SKM-1 (cell line): ENCODE data around the gene BTBD17.

Source experiments
- DNase-seq: peaks from one replicate; lab custom pipeline; 2025; ENCODE audit not compliant: unreplicated experiment; lab: John Stamatoyannopoulos, UW

Gene BTBD17

GRCh38 chr17:74389084-74389753 lies 27.6 kb upstream of the BTBD17 start:
- DNase-seq = no peak

GRCh38 chr17:74387365-74388218 lies 25.9 kb upstream of the BTBD17 start:
- no peak for DNase-seq

DNA sequence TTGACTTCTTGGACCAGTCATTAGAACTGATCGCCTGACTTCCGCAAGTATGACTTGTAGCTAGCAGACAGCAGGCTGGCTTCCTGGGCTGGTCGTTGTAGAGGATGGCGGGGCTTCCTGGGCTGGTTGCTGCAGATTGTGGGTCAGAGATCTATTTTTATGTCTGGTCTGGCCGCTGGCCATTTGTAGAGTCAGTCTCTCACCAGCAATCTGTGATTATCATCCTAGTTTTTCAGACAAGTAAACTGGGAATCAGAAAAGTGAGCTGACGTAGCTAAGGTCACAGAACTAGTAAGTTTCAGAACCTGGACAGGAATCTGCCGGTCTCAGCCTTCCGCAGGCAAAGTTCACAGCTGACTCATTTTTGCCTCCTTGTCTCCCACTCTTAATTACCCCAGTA lies 24.7 kb upstream of the BTBD17 start:
- no peak for DNase-seq

DNA sequence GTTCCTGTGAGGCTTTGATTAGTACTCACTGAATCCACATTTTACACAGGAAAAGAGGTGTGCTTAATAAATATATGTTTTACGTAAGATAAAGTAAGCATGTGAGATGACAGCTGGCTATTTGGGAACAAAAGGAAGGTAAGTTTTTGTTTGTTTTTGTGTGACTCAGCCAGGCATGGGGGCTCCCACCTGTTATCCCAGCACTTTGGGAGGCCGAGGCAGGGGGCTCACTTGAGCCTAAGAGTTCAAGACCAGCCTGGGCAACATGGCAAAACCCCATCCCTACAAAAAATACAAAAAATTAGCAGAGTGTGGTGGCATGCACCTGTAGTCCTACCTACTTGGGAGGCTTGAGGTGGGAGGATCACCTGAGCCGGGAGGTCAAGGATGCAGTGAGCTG lies 23.5 kb upstream of the BTBD17 start:
- no peak for DNase-seq

DNA sequence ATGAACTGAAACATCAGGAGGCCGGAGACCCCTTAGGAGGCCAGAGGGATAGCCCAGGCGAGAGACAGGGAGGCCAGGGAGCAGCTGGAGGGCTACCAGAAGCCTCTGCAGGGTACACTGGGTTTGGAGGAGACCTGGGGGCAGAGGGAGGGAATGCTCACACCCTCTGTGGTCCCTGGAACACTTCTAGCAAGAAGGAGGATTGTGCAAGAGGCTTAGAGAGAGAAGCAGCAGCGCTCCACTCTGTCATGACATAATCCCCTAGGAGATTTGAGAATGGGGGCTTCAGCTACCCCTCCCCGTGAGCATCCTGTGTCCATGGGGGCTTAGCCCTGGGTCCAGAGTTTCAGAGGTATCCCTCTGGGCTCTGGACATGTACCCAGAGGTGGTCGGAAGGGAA lies 21.5 kb upstream of the BTBD17 start:
- DNase-seq = peak; percentile 19

- no peak for DNase-seq
These were observed 19.5 kb upstream of the BTBD17 start for GRCh38 chr17:74380959-74381808.

DNA sequence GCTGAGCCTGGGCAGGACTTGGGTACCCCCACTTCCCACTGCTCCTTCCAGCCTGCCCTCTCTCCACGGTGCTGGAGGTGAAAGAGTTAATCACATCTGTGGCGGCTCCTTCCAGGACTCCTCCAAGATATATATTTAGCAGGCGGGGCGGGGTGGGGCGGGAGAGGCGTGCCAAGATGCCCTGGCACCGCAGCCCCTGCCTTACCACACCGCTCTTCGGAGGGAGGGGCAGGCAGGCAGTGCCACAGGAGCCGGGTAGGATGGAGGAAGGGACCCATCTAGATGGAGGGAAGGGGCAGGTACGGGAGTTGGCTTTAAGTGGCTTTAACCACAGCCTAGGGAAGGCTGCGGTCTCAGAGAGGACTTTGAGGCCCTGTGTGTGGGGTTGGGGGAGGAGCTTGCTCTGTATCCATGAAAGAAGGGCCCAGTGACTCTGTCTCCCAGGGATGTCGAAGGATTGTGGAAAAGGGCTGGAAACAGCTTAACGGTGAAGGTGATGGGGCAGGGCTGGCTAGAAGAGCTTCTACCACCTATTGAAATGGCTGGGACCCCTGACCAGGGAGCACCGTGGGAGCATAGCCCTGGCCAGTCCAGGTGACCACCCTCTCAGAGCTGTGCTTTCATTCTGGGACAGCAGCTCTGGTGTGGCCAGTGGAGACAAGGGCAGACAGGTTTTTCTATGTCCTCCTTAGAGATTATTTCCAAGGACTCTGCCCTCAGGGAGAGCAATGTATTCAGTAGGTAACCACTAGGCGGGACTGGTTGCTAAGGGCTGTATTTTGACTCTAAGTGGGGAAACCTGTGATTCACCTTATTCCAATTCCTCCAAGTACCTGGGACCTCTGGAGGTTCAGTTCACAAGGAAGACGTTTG lies 18.7 kb upstream of the BTBD17 start:
- DNase-seq = no peak

DNA sequence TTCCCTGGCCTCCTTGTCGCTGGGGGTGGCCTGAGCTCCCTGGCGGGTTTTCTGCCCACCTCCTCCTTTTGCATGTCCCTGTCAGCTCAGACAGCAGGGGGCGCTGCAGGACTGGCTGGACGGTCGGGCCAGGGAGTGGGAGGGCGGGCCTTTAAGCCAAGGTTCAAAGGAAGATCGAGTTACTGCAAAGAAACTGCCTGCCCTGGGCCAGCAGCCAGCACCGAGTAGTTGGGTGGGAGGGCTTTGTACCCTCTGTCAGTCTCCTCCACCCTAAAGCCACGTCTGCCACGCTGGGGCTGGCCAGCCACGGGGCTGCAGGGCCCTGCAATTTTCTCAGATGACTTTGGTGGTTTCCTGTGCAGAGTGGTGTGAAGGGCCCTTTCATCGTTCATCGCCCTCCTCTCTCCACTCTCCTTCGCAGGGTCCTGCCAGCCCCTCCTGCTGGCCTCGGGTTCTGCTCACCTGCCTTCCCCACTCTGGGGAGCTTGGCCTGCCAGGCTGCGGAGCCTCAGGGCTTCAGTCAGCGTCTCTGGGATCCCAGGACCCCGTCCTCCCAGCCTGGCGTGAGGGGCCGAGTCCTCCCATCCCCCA lies 17.9 kb upstream of the BTBD17 start:
- DNase-seq = peak; percentile 56

GRCh38 chr17:74374858-74375257 lies 13.2 kb upstream of the BTBD17 start:
- DNase-seq = no peak

DNA sequence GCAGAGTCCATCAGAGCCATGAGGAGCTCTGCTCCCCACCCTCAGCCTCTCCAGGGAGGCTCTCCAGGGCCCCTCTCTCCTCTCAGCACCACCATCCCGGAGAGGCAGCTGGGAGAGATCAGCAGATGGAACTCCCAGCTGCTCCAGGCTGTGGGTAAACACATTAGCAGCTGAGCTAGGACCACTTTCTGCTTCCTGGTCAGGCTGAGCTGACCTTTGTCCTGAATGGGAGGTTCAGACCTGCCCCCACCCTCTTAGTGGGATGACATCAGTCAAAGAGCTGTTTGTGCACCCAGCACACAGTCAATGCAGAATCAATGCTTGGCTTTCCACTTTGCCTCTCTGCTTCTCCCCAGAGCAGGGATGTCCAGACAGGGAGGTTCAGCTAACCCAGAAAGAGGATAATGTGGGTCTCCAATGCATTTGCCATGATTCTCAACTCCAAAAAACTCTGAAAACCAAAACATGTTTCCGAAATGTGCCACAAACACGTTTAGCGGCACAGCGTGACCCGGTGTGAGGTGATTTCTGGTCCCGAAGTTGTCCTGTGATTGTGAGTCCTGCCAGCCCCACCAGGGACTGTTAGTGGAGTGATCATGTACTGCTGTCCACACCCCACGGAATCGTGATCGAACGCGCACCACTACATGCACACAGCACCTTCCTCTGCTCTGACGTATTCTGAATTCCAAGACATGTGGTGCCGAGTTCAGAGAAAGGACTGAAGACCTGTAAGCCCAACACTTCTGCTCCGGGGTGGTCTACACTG lies 12.4 kb upstream of the BTBD17 start:
- DNase-seq = no peak

DNA sequence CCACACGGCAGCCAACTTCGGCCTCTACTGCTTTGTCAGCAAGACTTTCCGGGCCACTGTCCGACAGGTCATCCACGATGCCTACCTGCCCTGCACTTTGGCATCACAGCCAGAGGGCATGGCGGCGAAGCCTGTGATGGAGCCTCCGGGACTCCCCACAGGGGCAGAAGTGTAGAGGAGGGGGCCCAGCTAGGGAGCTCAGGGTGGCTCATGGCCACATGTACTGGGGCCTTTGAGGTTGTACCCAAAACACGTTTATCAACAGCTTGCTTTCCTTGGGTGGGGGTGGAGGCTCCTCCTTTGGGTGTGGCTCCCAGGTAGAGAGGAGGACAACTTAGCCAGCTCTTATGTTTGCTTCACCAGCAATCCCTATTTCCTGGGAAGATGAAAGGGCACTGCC lies 10.8 kb upstream of the BTBD17 start:
- no peak for DNase-seq

- DNase-seq = no peak
These were observed 10.0 kb upstream of the BTBD17 start for GRCh38 chr17:74371653-74372147.

- DNase-seq = no peak
These were observed 8.2 kb upstream of the BTBD17 start for GRCh38 chr17:74369665-74370490.

GRCh38 chr17:74369221-74369620 lies 7.6 kb upstream of the BTBD17 start:
- peak; percentile 19 for DNase-seq

GRCh38 chr17:74368341-74369081 lies 6.8 kb upstream of the BTBD17 start:
- DNase-seq = peak; percentile 54

- no peak for DNase-seq
These were observed 5.5 kb upstream of the BTBD17 start, which contains the start of gene GPR142 for GRCh38 chr17:74367206-74367605. GPR142 (plus strand) TSS chr17:74367506; CDS start chr17:74369541, 2,035 bp downstream.

GRCh38 chr17:74362810-74363498 lies 1.3 kb upstream of the BTBD17 start:
- no peak for DNase-seq
